OCI-LY7 (cell line): ENCODE results near the gene CITED2. TPM values are rescaled to one million over a fixed set of nuclear protein-coding genes. Genes with fewer than 3 reads are reported as not detected.
A peak's percentile ranks its signal among the peaks of the same experiment; 100 is the strongest.

Experiments used
- BruUV-seq: library from RNA; stranded (reverse); fragments of 400-500 nt; replicated peaks from 2 replicates; lab custom pipeline; 2021; lab: Mats Ljungman, UMichigan
- CTCF ChIA-PET: fragments of 300-600 bp; sonication (Branson Sonifier 250); formaldehyde crosslinking; loops from one replicate; lab custom pipeline; 2022; ENCODE audit warnings: antibody characterized with exemption; ENCODE audit not compliant: unreplicated experiment; lab: Charles Lee
- POLR2A ChIA-PET: fragments of 300-600 bp; sonication (Branson Sonifier 250); formaldehyde crosslinking; loops from one replicate; lab custom pipeline; 2022; ENCODE audit warnings: antibody characterized with exemption; lab: Charles Lee
- DNase-seq: peaks from one replicate; pipeline ENCODE4 v3.0.0-alpha.2; 2015; ENCODE audit warnings: low spot score
- H2AFZ ChIP-seq: fragments of 200-600 bp; sonication (generic), shearing (Covaris generic); 2 replicates; pipeline ENCODE4 v1.6.1; 2014; ENCODE audit warnings: mild to moderate bottlenecking, antibody characterized with exemption, low read length, moderate library complexity
- H3K27ac ChIP-seq: fragments of 200-600 bp; sonication (generic); 2 replicates; pipeline ENCODE4 v1.5.1; 2014; ENCODE audit warnings: mixed run types, low read depth, mild to moderate bottlenecking, moderate library complexity, low read length, inconsistent platforms; ENCODE audit not compliant: poor library complexity, severe bottlenecking
- H3K36me3 ChIP-seq: fragments of 200-600 bp; sonication (generic); 2 replicates; pipeline ENCODE4 v1.6.1; 2014; ENCODE audit warnings: mild to moderate bottlenecking, antibody characterized with exemption, low read length, moderate library complexity, mixed read lengths; ENCODE audit not compliant: insufficient read depth
- H3K4me1 ChIP-seq: fragments of 200-600 bp; sonication (generic); 2 replicates; pipeline ENCODE4 v1.5.1; 2014; ENCODE audit warnings: mild to moderate bottlenecking, low read length; ENCODE audit not compliant: insufficient read depth, poor library complexity, severe bottlenecking
- H3K4me2 ChIP-seq: fragments of 200-600 bp; sonication (generic); 2 replicates; pipeline ENCODE4 v1.6.1; 2014; ENCODE audit warnings: mild to moderate bottlenecking, low read length
- H3K4me3 ChIP-seq: fragments of 200-600 bp; sonication (generic); 2 replicates; pipeline ENCODE4 v1.5.1; 2014; ENCODE audit warnings: mild to moderate bottlenecking, low read depth, low read length; ENCODE audit not compliant: poor library complexity, severe bottlenecking
- H3K79me2 ChIP-seq: fragments of 200-600 bp; sonication (generic); 2 replicates; pipeline ENCODE4 v1.6.1; 2016; ENCODE audit warnings: low read depth, mild to moderate bottlenecking, low read length, moderate library complexity, mixed read lengths; ENCODE audit not compliant: insufficient read depth
- H3K9me2 ChIP-seq: fragments of 200-600 bp; sonication (generic); 2 replicates; pipeline ENCODE4 v1.6.1; 2016; ENCODE audit warnings: mild to moderate bottlenecking, low read length, mixed read lengths; ENCODE audit not compliant: insufficient read depth
- H3K9me3 ChIP-seq: fragments of 200-600 bp; sonication (generic); 2 replicates; pipeline ENCODE4 v1.6.1; 2014; ENCODE audit warnings: mild to moderate bottlenecking, mixed run types, low read length, mixed read lengths
- H4K20me1 ChIP-seq: fragments of 200-600 bp; sonication (generic); 2 replicates; pipeline ENCODE4 v1.6.1; 2014; ENCODE audit warnings: mild to moderate bottlenecking, antibody characterized with exemption, low read length, moderate library complexity, mixed read lengths; ENCODE audit not compliant: insufficient read depth
- EZH2phosphoT487 ChIP-seq: fragments of 200-600 bp; sonication (generic); IDR thresholded peaks from 2 replicates; pipeline ENCODE4 v1.6.1; 2018; ENCODE audit warnings: low read depth, borderline replicate concordance, mild to moderate bottlenecking, mixed run types, antibody characterized with exemption, low read length, moderate library complexity, mixed read lengths
- intact Hi-C: fragments of 100-400 bp; cut with micrococcal nuclease; formaldehyde crosslinking; loops from one replicate; pipeline ENCODE4 v1.10.0; 2022; ENCODE audit not compliant: unreplicated experiment
- total RNA-seq, 2 experiments: library from RNA; depleted of rRNA in 1 of 2; stranded (reverse); fragments of >200 nt in 1 of 2; shearing (Covaris generic) in 1 of 2; gene quantifications; 2 replicates each; pipeline ENCODE4 v1.2.3, GENCODE V29; 2014 to 2022
- TF ChIP-seq, protein P1 (sequence below): fragments of 200-600 bp; sonication (generic); conservative IDR thresholded peaks from 2 replicates; pipeline ENCODE4 v1.5.1; 2014; ENCODE audit warnings: mild to moderate bottlenecking, antibody characterized with exemption, low read length, moderate library complexity, mixed read lengths

Gene CITED2
- total RNA-seq, 2 experiments from 2014 or later = 35.0 to 40.1 TPM

DNA sequence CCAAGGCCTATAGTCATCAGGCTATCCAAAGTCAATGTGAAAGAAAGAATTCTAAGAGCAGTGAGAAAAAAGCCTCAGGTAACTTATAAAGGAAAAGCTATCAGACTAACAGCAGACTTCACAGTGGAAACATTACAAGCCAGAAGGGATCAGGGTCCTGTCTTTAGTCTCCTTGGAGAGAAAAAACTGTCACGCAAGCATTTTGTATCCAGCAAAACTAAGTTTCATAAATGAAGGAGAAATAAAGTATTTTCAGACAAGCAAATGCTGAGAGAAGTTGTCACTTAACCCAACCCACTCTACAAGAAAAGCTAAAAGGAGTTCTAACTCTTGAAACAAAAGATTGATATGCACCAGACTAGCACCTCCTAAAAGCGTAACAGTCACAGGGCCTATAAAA lies 28.1 kb downstream of the CITED2 start:
- H4K20me1 ChIP-seq = no peaks in the 10 kb centered on the region
- no TSS peak for BruUV-seq
- no peaks in the 10 kb centered on the region for H3K9me2 ChIP-seq
- no peak for DNase-seq
- H3K9me3 ChIP-seq = no peaks in the 10 kb centered on the region
- no peaks in the 10 kb centered on the region for H3K79me2 ChIP-seq
- TF ChIP-seq EZH2phosphoT487 = no peak
- TF ChIP-seq, protein P1, sequence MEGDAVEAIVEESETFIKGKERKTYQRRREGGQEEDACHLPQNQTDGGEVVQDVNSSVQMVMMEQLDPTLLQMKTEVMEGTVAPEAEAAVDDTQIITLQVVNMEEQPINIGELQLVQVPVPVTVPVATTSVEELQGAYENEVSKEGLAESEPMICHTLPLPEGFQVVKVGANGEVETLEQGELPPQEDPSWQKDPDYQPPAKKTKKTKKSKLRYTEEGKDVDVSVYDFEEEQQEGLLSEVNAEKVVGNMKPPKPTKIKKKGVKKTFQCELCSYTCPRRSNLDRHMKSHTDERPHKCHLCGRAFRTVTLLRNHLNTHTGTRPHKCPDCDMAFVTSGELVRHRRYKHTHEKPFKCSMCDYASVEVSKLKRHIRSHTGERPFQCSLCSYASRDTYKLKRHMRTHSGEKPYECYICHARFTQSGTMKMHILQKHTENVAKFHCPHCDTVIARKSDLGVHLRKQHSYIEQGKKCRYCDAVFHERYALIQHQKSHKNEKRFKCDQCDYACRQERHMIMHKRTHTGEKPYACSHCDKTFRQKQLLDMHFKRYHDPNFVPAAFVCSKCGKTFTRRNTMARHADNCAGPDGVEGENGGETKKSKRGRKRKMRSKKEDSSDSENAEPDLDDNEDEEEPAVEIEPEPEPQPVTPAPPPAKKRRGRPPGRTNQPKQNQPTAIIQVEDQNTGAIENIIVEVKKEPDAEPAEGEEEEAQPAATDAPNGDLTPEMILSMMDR = no peak
- no peak overlapping the region for H3K4me2 ChIP-seq
- ChIA-PET POLR2A (interaction anchor here (0.7 to 3.9 kb wide), 9 partner anchors 9 to 96 kb away, joined by 3 to 33 read pairs (median 5); no protein-coding TSS in a partner anchor), CTCF (no interaction called here)
- H2AFZ ChIP-seq = no peak overlapping the region
- intact Hi-C loops = no loop called here
- H3K4me1 ChIP-seq = peaks cover 16% of the 10 kb centered on the region
- H3K27ac ChIP-seq = no peak overlapping the region
- H3K36me3 ChIP-seq = 0 out of 2 replicates have a peak, but pooled peaks cover 7% of the 10 kb centered on the region
- H3K4me3 ChIP-seq = no peak overlapping the region

DNA sequence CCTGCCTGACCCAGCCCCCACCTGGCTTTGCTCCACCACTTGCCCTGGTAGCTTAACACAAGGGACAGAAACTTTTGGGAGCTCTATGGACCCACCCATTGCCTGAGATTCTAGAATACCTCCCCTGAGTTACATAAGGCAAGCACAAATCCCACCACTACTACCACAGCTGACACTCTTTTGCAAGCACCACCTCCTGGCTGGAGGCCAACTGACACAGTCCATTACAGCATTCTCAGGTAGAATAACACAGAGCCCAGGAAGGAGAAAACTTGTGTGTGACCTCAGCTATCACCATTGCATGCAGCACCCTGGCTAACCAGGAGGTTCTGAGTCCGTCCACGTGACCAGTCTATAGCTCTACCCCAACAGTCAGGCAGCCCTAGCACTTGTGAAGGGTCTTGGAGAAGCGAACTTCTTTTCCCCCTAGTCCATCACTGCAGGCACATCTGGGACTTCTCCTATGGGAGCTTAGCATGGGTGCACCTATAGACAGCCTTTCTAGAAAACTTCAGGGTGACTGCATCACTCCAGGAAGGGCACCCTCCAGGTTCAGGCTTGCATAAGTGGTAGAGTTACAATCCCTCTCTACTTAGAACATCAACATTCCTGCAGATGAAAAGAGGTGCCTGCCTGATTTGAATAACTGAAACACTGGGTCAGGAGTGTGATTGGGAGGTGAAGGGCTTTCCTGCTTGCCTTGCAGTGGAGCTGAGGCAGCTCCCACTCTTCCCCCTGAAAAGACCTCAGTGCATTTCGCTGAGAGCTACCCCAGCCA lies 30.1 kb downstream of the CITED2 start:
- no peak overlapping the region for H3K27ac ChIP-seq
- TF ChIP-seq EZH2phosphoT487 = no peak
- TF ChIP-seq, protein P1 = no peak
- H3K36me3 ChIP-seq = 0 out of 2 replicates have a peak, but pooled peaks cover 7% of the 10 kb centered on the region
- no peak for DNase-seq
- H3K79me2 ChIP-seq = no peaks in the 10 kb centered on the region
- H3K9me3 ChIP-seq = peaks cover 4% of the 10 kb centered on the region; the same call in 1 of the 2 replicates
- H4K20me1 ChIP-seq = no peaks in the 10 kb centered on the region
- ChIA-PET CTCF (interaction anchor here (0.6 kb wide), 1 partner anchor 578 kb away, joined by 3 read pairs; no protein-coding TSS in a partner anchor), POLR2A (interaction anchor here (0.5 to 2.7 kb wide), 4 partner anchors 11 to 88 kb away, joined by 3 to 14 read pairs (median 4); no protein-coding TSS in a partner anchor)
- H3K4me2 ChIP-seq = peak overlapping the region; percentile 33; the same call in 1 of the 2 replicates
- no peak overlapping the region for H3K4me3 ChIP-seq
- H3K4me1 ChIP-seq = peaks cover 16% of the 10 kb centered on the region
- H3K9me2 ChIP-seq = no peaks in the 10 kb centered on the region
- intact Hi-C loops = no loop called here
- H2AFZ ChIP-seq = no peak overlapping the region
- BruUV-seq = no TSS peak
